Activated CD8-positive, alpha-beta memory T cell treated with anti-CD3 and anti-CD28 coated beads for 24 hours (primary cell): ENCODE data around the gene TFAM.

Experiments
- DNase-seq: peaks from one replicate; pipeline ENCODE4 v3.0.0-alpha.2; 2020

The TFAM gene

GRCh38 chr10:58436071-58436470 lies 50.9 kb downstream of the TFAM start:
- no peak for DNase-seq

- no peak for DNase-seq
Measured at GRCh38 chr10:58438340-58438871, 53.2 kb downstream of the TFAM start.

- no peak for DNase-seq
Measured at GRCh38 chr10:58438986-58439385, 53.8 kb downstream of the TFAM start.

DNA sequence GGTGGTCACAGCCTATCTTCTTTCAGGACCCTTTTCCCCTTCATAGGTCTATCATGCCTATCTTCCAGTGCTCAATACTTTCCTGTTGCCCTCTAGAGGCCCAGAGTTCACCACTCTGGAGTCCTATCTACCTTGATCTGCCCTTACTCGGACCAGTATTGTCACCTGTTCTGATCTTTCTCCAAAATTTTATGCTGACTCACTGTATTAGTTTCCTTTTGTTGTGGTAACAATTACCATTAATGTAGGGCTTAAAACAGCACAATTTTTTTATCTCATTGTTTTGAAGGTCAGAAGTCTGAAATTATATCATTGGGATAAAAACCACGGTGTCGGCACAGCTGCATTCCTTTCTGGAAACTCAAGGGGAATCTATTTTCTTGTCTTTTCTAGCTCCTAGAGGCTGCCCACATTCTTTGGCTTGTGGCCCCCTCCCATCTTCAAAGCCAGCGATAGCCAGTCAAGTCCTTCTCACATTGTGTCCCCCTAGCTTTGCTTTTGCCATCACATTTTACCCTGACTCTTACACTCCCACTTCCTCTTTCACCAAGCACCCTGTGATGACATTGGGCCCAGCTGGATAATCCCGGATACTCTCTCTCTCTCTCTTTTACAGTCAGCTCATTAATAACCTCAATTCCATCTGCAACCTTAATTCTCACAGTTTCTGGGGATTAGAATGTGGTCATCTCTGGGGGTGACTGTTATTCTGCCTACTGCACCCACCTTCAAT lies 54.6 kb downstream of the TFAM start:
- DNase-seq, result no peak

DNA sequence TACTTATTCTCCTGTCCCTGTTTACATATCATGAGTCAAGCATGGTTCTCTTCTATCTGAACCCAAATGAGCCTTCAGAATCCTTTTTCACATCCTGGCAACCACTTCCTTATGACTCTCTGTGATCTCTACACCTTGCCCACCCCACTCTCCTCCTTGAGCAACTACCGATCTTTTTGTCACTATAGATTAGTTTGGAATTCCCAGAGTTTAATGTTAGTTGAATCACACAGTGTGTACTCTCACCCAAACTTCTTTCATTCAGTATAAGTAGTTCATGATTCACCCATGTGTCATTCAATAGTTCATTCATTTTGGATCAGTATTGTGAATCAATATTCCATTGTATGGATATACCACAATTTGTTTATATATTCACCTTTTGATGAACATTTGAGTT lies 55.3 kb downstream of the TFAM start:
- no peak for DNase-seq

GRCh38 chr10:58444321-58444720 lies 59.1 kb downstream of the TFAM start:
- DNase-seq, result no peak

DNA sequence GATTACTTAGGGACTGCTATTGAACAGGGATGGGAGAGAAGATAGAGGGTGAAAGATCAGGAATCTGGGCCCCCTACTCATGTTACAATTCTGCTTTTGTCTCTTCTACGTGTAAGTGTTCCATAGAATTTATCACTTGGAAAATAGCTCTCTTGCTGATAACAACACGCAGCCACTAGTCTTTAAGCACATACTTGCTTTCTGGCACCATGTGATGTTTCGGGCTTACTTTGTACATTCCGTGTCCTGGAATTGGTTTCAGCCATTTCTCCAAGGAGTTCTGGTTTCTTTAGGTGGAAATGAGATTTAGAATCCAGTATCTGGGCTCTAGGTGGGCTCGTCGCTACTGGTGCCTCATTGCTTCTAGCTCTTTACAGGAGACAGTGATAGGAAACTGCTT lies 59.7 kb downstream of the TFAM start:
- DNase-seq, result no peak

DNA sequence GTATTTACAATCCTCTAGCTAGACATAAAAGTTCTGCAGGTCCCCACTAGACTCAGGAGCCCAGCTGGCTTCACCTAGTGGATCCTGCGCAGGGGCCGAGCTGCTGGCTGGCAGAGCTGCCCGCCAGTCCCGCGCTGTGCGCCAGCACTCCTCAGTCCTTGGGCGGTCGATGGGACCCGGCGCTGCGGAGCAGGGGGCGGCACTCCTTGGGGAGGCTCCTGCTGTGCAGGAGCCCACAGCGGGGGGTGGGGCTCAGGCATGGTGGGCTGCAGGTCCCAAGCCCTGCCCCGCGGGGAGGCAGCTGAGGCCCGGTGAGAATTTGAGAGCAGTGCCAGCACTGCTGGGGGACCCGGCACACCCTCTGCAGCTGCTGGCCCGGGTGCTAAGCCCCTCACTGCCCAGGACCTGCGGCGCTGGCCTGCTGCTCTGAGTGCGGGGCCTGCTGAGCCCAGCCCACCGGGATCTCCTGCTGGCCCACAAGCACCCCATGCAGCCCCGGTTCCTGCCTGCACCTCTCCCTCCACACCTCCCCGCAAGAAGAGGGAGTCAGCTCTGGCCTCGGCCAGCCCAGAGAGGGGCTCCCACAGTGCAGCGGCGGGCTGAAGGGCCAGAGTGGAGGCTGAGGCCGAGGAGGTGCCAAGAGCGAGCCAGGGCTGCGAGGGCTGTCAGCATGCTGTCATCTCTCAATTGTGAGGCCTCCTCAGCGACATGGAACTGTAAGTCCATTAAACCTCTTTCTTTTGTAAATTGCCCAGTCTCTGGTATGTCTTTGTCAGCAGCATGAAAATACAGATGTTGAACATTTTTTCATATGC lies 63.1 kb downstream of the TFAM start:
- no peak for DNase-seq
